SK-N-SH treated with all-trans-retinoic acid at 6 μM for 48 hours (cell line): ENCODE results near the gene TACSTD2.
"Not testable (repeated sequence)": the region's sequence is repeated elsewhere in the genome, so short reads cannot be mapped to it uniquely, and the experiment has no call there.

Experiments used
- ATAC-seq: fragments of 200-7000 bp; cut with Tn5 transposase; 3 replicates; pipeline ENCODE4 v1.9.1; 2020; ENCODE audit warnings: mild to moderate bottlenecking, moderate library complexity
- ARNTL ChIP-seq: fragments of 450-650 bp; formaldehyde crosslinking; IDR thresholded peaks from 2 replicates; pipeline ENCODE4 v1.5.0; 2020; ENCODE audit warnings: low read depth, mild to moderate bottlenecking, moderate library complexity, borderline replicate concordance
- BACH2 ChIP-seq: fragments of 250-450 bp; sonication (Bioruptor Pico); IDR thresholded peaks from 2 replicates; pipeline ENCODE4 v1.9.0; 2021; ENCODE audit warnings: mild to moderate bottlenecking, borderline replicate concordance
- CREB5 ChIP-seq: fragments of 250-450 bp; sonication (Bioruptor Pico); IDR thresholded peaks from 2 replicates; pipeline ENCODE4 v1.5.1; 2020; ENCODE audit warnings: low read depth, mild to moderate bottlenecking, moderate library complexity
- CSDC2 ChIP-seq: fragments of 250-450 bp; sonication (Bioruptor Pico); IDR thresholded peaks from 2 replicates; pipeline ENCODE4 v1.5.0; 2020; ENCODE audit warnings: mild to moderate bottlenecking, moderate library complexity
- CSRNP3 ChIP-seq: fragments of 250-450 bp; sonication (Bioruptor Pico); IDR thresholded peaks from 2 replicates; pipeline ENCODE4 v1.5.1; 2021; ENCODE audit warnings: mild to moderate bottlenecking, moderate library complexity
- ESRRG ChIP-seq: fragments of 250-450 bp; sonication (Bioruptor Pico); IDR thresholded peaks from 2 replicates; pipeline ENCODE4 v1.6.1; 2021; ENCODE audit warnings: mild to moderate bottlenecking
- GLIS3 ChIP-seq: fragments of 250-450 bp; sonication (Bioruptor Pico); IDR thresholded peaks from 2 replicates; pipeline ENCODE4 v1.5.0; 2020; ENCODE audit warnings: mild to moderate bottlenecking, moderate library complexity
- ISL1 ChIP-seq: fragments of 250-450 bp; sonication (Bioruptor Pico); IDR thresholded peaks from 2 replicates; pipeline ENCODE4 v2.1.2; 2022; ENCODE audit warnings: mild to moderate bottlenecking, moderate library complexity
- OSR1 ChIP-seq: fragments of 250-450 bp; sonication (Bioruptor Pico); IDR thresholded peaks from 2 replicates; pipeline ENCODE4 v1.8.0; 2022; ENCODE audit warnings: moderate library complexity, mild to moderate bottlenecking, inconsistent platforms
- PATZ1 ChIP-seq: fragments of 250-450 bp; sonication (Bioruptor Pico); IDR thresholded peaks from 2 replicates; pipeline ENCODE4 v1.8.0; 2020; ENCODE audit warnings: mild to moderate bottlenecking, moderate library complexity, borderline replicate concordance
- PPARA ChIP-seq: fragments of 250-450 bp; sonication (Bioruptor Pico); IDR thresholded peaks from 2 replicates; pipeline ENCODE4 v1.5.0; 2020; ENCODE audit warnings: mild to moderate bottlenecking, borderline replicate concordance
- RARB ChIP-seq: fragments of 250-450 bp; sonication (Bioruptor Pico); IDR thresholded peaks from 2 replicates; pipeline ENCODE4 v1.8.0; 2021; ENCODE audit warnings: mild to moderate bottlenecking, moderate library complexity
- SNAI2 ChIP-seq: fragments of 250-450 bp; sonication (Bioruptor Pico); IDR thresholded peaks from 2 replicates; pipeline ENCODE4 v1.5.0; 2020; ENCODE audit warnings: mild to moderate bottlenecking, moderate library complexity
- TCF4 ChIP-seq: fragments of 250-450 bp; sonication (Bioruptor Pico); IDR thresholded peaks from 2 replicates; pipeline ENCODE4 v1.8.0; 2021; ENCODE audit warnings: mild to moderate bottlenecking, moderate library complexity, borderline replicate concordance
- TOX ChIP-seq: fragments of 250-450 bp; sonication (Bioruptor Pico); IDR thresholded peaks from 2 replicates; pipeline ENCODE4 v1.8.0; 2021; ENCODE audit warnings: mild to moderate bottlenecking, moderate library complexity, borderline replicate concordance
- TSHZ2 ChIP-seq: fragments of 250-450 bp; sonication (Bioruptor Pico); IDR thresholded peaks from 2 replicates; pipeline ENCODE4 v1.5.0; 2020; ENCODE audit warnings: mild to moderate bottlenecking, moderate library complexity
- ZC3H10 ChIP-seq: fragments of 250-450 bp; sonication (Bioruptor Pico); IDR thresholded peaks from 2 replicates; pipeline ENCODE4 v1.5.1; 2021; ENCODE audit warnings: mild to moderate bottlenecking, moderate library complexity
- ZFP3 ChIP-seq: fragments of 250-450 bp; sonication (Bioruptor Pico); IDR thresholded peaks from 2 replicates; pipeline ENCODE4 v1.5.0; 2020; ENCODE audit warnings: mild to moderate bottlenecking, moderate library complexity
- ZFP30 ChIP-seq: fragments of 450-650 bp; formaldehyde crosslinking; IDR thresholded peaks from 2 replicates; pipeline ENCODE4 v1.5.0; 2022; ENCODE audit warnings: mild to moderate bottlenecking, moderate library complexity
- ZNF565 ChIP-seq: fragments of 450-650 bp; formaldehyde crosslinking; conservative IDR thresholded peaks from 2 replicates; pipeline ENCODE4 v1.5.0; 2020; ENCODE audit warnings: low read depth, mild to moderate bottlenecking, moderate library complexity
- ZNF70 ChIP-seq: fragments of 450-650 bp; formaldehyde crosslinking; IDR thresholded peaks from 2 replicates; pipeline ENCODE4 v1.5.0; 2020; ENCODE audit warnings: mild to moderate bottlenecking, moderate library complexity

TACSTD2 gene

GRCh38 chr1:58585166-58585565 lies 8.1 kb upstream of the TACSTD2 start (continued):
- TF ChIP-seq PPARA (no peak), ZFP3 (no peak), ARNTL (CRISPR knock-in tag) (no peak), ZFP30 (CRISPR knock-in tag) (no peak)
- TF ChIP-seq, all 23 proteins: peak for 0

- TF ChIP-seq ISL1 (CRISPR knock-in tag) (peak; percentile 61), ARNTL (CRISPR knock-in tag) (no peak), PATZ1 (CRISPR knock-in tag) (no peak)
- ATAC-seq = peak; percentile 92
These were observed 7.2 kb upstream of the TACSTD2 start for GRCh38 chr1:58584082-58584895.

- TF ChIP-seq ZC3H10 (CRISPR knock-in tag) (no peak), TCF4 (CRISPR knock-in tag) (no peak), CSDC2 (no peak), RARB (no peak), ESRRG (no peak), TOX (no peak), ZFP30 (CRISPR knock-in tag) (no peak), ZNF565 (CRISPR knock-in tag) (no peak), ZFP3 (no peak), SNAI2 (CRISPR knock-in tag) (no peak), CREB5 (CRISPR knock-in tag) (no peak), PPARA (no peak), OSR1 (CRISPR knock-in tag) (no peak), GLIS3 (CRISPR knock-in tag) (no peak), ARNTL (CRISPR knock-in tag) (no peak), ISL1 (CRISPR knock-in tag) (no peak), CSRNP3 (no peak), BACH2 (CRISPR knock-in tag) (no peak), ZNF70 (CRISPR knock-in tag) (no peak)
- ATAC-seq = no peak
These were observed 6.4 kb upstream of the TACSTD2 start for GRCh38 chr1:58583496-58583895.

- ATAC-seq = not testable (repeated sequence)
These were observed 5.1 kb upstream of the TACSTD2 start for GRCh38 chr1:58582143-58582542.

GRCh38 chr1:58581641-58582040 lies 4.6 kb upstream of the TACSTD2 start:
- ATAC-seq = no peak
- TF ChIP-seq TSHZ2 (CRISPR knock-in tag) (no peak), ISL1 (CRISPR knock-in tag) (peak; percentile 49)
- TF ChIP-seq, all 23 proteins: peak for 1
